A673 (cell line): Measurements from ENCODE around the gene GMPR. TPM values are rescaled to one million over a fixed set of nuclear protein-coding genes. Genes with fewer than 3 reads are reported as not detected.

ENCODE experiments used
- BruUV-seq: library from RNA; stranded (reverse); fragments of 400-500 nt; replicated peaks from 2 replicates; lab custom pipeline; 2021; lab: Mats Ljungman, UMichigan
- CTCF ChIA-PET: fragments of 300-600 bp; sonication (Branson Sonifier 250); formaldehyde crosslinking; loops from one replicate; lab custom pipeline; 2022; ENCODE audit warnings: antibody characterized with exemption; lab: Charles Lee
- POLR2A ChIA-PET: fragments of 300-600 bp; sonication (Branson Sonifier 250); formaldehyde crosslinking; loops from one replicate; lab custom pipeline; 2022; ENCODE audit warnings: antibody characterized with exemption; ENCODE audit not compliant: low non-redundant PET; lab: Charles Lee
- DNase-seq: peaks from one replicate; pipeline ENCODE4 v3.0.0-alpha.2; 2015; ENCODE audit warnings: low spot score
- H3K27ac ChIP-seq: fragments of 200-600 bp; sonication (generic); 2 replicates; pipeline ENCODE4 v1.5.1; 2016; ENCODE audit warnings: mixed run types, low read depth, mild to moderate bottlenecking, mixed read lengths, antibody characterized with exemption, low read length; ENCODE audit not compliant: poor library complexity, severe bottlenecking
- H3K27me3 ChIP-seq: fragments of 200-600 bp; sonication (generic); replicated peaks from 2 replicates; pipeline ENCODE4 v1.6.1; 2017; ENCODE audit warnings: mixed run types, low read depth, mild to moderate bottlenecking, mixed read lengths, antibody characterized with exemption, low read length; ENCODE audit not compliant: insufficient read depth, poor library complexity
- H3K36me3 ChIP-seq: fragments of 200-600 bp; sonication (generic); 2 replicates; pipeline ENCODE4 v1.6.1; 2016; ENCODE audit warnings: mixed run types, mild to moderate bottlenecking, mixed read lengths, antibody characterized with exemption, low read length; ENCODE audit not compliant: insufficient read depth, poor library complexity, severe bottlenecking
- H3K4me1 ChIP-seq: fragments of 200-600 bp; sonication (generic); 2 replicates; pipeline ENCODE4 v1.6.1; 2017; ENCODE audit warnings: mixed run types, mild to moderate bottlenecking, mixed read lengths, antibody characterized with exemption, low read length; ENCODE audit not compliant: insufficient read depth, poor library complexity, severe bottlenecking
- H3K4me3 ChIP-seq: fragments of 200-600 bp; sonication (generic); 2 replicates; pipeline ENCODE4 v1.5.1; 2016; ENCODE audit warnings: low read depth, mixed run types, mild to moderate bottlenecking, mixed read lengths, low read length; ENCODE audit not compliant: poor library complexity, severe bottlenecking
- H3K9me3 ChIP-seq: fragments of 200-600 bp; sonication (generic); 2 replicates; pipeline ENCODE4 v1.6.1; 2016; ENCODE audit warnings: mixed run types, low read depth, mild to moderate bottlenecking, mixed read lengths, antibody characterized with exemption, low read length; ENCODE audit not compliant: poor library complexity, severe bottlenecking
- CTCF ChIP-seq: fragments of 300-800, 200-600 bp; sonication (generic); conservative IDR thresholded peaks from 2 replicates; pipeline ENCODE4 v1.5.1; 2017; ENCODE audit warnings: low read depth, mild to moderate bottlenecking, antibody characterized with exemption, low read length, moderate library complexity, mixed read lengths
- EZH2 ChIP-seq: fragments of 200-600 bp; sonication (generic); IDR thresholded peaks from 2 replicates; pipeline ENCODE4 v1.6.1; 2017; ENCODE audit warnings: borderline replicate concordance, low read depth, mild to moderate bottlenecking, mixed read lengths, antibody characterized with exemption, low read length; ENCODE audit not compliant: poor library complexity, severe bottlenecking
- intact Hi-C: fragments of 100-400 bp; cut with micrococcal nuclease; formaldehyde crosslinking; loops from one replicate; pipeline ENCODE4 v1.10.0; 2022; ENCODE audit not compliant: unreplicated experiment
- total RNA-seq: library from RNA; stranded (reverse); gene quantifications from 2 replicates; pipeline ENCODE4 v1.2.3, GENCODE V29; 2021

Gene GMPR
- total RNA-seq, 1 experiment from 2014 or later, result 0.32 TPM

GRCh38 chr6:16251706-16252105 lies 13.3 kb downstream of the GMPR start:
- TF ChIP-seq EZH2 (no peak), CTCF (no peak)
- ChIA-PET CTCF (no interaction called here), POLR2A (no interaction called here)
- H3K4me1 ChIP-seq, result no peaks in the 10 kb centered on the region
- intact Hi-C loops, result no loop called here
- no peak overlapping the region for H3K4me3 ChIP-seq
- no peaks in the 10 kb centered on the region for H3K36me3 ChIP-seq
- no TSS peak for BruUV-seq
- no peaks in the 10 kb centered on the region for H3K9me3 ChIP-seq
- no peak for DNase-seq
- no peaks in the 10 kb centered on the region for H3K27me3 ChIP-seq
- no peak overlapping the region for H3K27ac ChIP-seq

GRCh38 chr6:16252686-16253299 lies 14.4 kb downstream of the GMPR start:
- CTCF ChIA-PET, result no interaction called here
- Histone ChIP-seq H3K27ac (no peak overlapping the region), H3K36me3 (no peaks in the 10 kb centered on the region), H3K27me3 (no peaks in the 10 kb centered on the region), H3K4me1 (no peaks in the 10 kb centered on the region), H3K9me3 (no peaks in the 10 kb centered on the region), H3K4me3 (no peak overlapping the region)
- no peak for TF ChIP-seq EZH2
- TF ChIP-seq CTCF, result no peak
- POLR2A ChIA-PET, result no interaction called here
- DNase-seq, result no peak
- intact Hi-C loops, result no loop called here
- no TSS peak for BruUV-seq

- no TSS peak for BruUV-seq
- DNase-seq, result no peak
- Histone ChIP-seq H3K9me3 (no peaks in the 10 kb centered on the region), H3K4me3 (no peak overlapping the region), H3K27ac (no peak overlapping the region), H3K27me3 (no peaks in the 10 kb centered on the region), H3K36me3 (no peaks in the 10 kb centered on the region), H3K4me1 (no peaks in the 10 kb centered on the region)
- TF ChIP-seq EZH2 (no peak), CTCF (no peak)
- ChIA-PET CTCF (no interaction called here), POLR2A (no interaction called here)
- intact Hi-C loops, result no loop called here
These were observed 15.2 kb downstream of the GMPR start for GRCh38 chr6:16253399-16254144.
